T-helper 22 cell (primary cell): ENCODE results near the gene CATSPERD.
"Not testable (repeated sequence)": the region's sequence is repeated elsewhere in the genome, so short reads cannot be mapped to it uniquely, and the experiment has no call there.

Source experiments
- DNase-seq: peaks from one replicate; pipeline ENCODE4 v3.0.0-alpha.2; 2020; ENCODE audit warnings: low read depth

CATSPERD gene

GRCh38 chr19:5742051-5742450 is 21.6 kb downstream of the CATSPERD start:
- DNase-seq = no peak

DNA sequence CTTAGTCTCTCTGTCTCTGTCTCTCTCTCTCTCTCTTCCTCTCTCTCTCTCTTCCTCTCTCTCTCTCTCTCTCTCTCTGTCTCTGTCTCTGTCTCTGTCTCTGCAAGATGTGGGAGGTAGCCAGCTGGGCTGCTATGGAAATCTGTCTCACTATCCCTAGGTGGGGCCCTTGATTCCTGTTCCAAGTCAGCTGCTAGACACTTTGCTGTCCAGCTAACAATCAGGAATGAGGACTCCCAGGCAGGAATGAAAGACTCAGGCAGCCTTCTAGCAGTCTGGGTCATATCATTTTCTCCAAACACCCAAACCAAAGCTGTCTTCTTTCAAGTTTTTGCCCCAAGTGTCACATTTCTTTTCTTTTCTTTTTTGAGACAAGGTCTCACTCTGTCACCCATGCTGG is 23.2 kb downstream of the CATSPERD start:
- DNase-seq = no peak

DNA sequence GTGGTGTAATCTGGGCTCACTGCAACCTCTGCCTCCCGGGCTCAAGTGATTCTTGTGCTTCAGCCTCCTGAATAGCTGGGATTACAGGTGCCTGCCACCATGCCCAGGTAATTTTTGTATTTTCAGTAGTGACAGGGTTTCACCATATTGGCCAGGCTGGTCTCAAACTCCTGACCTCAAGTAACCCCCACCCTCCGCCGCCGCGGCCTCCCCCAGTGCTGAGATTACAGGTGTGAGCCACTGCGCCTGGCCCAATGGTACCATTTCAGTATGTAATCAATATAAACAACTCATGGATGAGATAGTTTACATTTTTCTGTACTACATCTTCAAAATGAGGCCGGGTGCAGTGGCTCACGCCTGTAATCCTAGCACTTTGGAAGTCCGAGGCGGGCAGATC is 24.6 kb downstream of the CATSPERD start:
- DNase-seq = not testable (repeated sequence)

DNA sequence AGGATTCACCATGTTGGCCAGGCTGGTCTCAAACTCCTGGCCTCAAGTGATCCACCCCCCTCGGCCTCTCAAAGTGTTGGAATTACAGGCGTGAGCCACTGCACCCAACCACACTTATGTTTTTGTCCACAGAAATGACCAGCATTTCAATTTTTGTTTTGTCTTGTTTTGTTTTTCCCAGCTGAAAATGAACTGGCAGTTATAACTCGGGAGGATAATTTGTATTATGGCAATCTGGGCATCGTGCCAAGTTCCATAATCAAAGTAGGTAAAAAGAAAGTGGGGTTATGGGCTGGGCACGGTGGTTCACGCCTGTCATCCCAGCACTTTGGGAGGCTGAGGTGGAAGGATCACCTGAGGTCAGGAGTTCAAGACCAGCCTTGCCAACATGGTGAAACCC is 28.5 kb downstream of the CATSPERD start:
- not testable (repeated sequence) for DNase-seq

GRCh38 chr19:5749505-5749904 is 29.1 kb downstream of the CATSPERD start:
- no peak for DNase-seq

DNA sequence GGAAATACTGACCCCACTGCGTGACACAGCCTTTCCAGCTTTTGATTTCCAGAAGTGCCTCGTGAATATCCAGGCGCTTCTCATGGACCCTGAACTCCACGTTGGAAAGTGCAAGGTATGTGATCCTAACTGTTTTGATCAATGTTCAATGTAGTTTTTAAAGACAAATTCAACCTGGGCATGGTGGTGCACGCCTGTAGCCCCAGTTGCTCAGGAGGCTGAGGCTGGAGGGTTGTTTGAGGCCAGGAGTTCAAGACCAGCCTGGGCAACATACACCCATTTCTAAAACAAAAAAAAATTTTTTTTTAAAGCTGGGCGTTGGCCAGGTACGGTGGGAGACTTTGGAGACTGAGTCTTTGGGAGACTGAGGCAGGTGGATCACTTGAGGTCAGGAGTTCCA is 31.3 kb downstream of the CATSPERD start:
- no peak for DNase-seq

- DNase-seq = no peak
These were observed 33.3 kb downstream of the CATSPERD start for GRCh38 chr19:5753743-5754142.

DNA sequence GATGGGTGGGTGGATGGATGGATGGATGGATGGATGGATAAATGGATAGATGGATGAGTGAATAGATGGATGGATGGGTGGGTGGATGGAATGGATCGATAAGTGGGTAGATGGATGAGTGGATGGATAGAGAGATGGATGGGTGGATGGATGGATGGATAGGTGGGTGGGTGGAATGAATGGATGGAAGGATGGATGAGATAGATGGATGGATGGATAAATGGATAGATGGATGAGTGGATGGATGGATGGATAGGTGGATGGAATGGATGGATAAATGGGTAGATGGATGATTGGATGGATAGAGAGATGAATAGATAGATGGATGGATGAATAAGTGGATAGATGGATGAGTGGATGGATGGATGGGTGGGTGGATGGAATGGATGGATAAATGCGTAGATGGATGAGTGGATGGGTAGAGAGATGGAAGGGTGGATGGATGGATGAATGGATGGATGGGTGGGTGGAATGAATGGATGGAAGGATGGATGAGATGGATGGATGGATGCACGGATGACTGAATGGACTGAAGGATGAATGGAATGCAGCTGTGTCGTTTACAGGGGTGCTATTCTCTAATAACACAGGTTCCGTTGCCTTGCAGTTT is 42.3 kb downstream of the CATSPERD start:
- DNase-seq = no peak

DNA sequence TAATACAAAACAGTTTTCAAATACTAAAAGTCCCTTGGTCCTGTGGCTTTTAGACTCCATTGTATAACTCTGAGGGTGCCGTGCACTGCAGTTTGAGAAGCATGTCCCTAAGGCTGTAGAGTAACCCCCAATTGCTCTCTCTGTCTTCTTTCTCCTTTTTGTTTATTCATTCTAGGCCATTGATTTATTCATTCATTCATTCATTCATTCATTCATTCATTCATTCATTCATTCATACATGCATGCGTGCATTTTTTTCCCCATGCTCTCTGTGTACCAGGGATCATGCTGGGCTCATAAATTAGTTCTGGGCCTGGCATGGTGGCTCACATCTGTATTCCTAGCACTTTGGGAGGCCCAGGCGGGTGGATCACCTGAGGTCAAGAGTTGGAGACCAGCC is 44.8 kb downstream of the CATSPERD start:
- DNase-seq = no peak

- no peak for DNase-seq
These were observed 47.5 kb downstream of the CATSPERD start for GRCh38 chr19:5767949-5768348.

DNA sequence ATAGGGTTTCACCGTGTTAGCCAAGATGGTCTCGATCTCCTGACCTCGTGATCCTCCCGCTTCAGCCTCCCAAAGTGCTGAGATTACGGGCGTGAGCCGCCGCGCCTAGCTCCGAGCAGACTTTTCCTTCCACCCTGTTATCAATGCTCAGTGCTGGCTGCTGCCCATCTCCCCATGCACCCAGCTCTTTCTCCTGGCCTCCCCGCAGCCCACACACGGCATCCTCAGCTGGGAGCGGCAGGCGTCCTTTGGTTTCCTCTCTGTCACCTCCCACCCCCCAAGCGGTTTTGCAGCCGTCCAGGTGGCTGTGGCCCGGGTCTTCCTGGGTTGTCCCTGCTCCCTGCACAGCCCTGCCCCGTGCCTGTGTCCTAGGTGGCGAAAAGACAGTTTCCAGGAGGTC is 52.0 kb downstream of the CATSPERD start:
- DNase-seq = no peak

GRCh38 chr19:5773276-5773675 is 52.8 kb downstream of the CATSPERD start:
- no peak for DNase-seq

DNA sequence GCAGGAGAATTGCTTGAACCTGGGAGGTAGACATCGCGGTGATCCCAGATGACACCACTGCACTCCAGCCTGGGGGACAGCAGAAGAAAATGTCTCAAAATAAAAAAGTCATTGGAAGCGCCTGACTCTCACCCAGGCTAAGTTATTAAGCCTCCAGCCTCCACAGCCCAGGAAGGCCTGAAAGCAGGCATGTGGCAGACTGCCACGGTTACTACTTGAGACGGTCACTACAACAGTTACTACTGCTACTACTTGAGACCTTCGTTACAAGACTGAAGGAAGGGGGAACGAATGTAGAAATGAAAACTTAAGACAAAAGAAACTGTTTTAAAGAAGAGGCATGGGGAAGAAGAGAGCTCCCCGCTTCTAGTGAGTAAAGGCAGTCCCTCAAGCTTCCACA is 54.5 kb downstream of the CATSPERD start:
- no peak for DNase-seq

DNA sequence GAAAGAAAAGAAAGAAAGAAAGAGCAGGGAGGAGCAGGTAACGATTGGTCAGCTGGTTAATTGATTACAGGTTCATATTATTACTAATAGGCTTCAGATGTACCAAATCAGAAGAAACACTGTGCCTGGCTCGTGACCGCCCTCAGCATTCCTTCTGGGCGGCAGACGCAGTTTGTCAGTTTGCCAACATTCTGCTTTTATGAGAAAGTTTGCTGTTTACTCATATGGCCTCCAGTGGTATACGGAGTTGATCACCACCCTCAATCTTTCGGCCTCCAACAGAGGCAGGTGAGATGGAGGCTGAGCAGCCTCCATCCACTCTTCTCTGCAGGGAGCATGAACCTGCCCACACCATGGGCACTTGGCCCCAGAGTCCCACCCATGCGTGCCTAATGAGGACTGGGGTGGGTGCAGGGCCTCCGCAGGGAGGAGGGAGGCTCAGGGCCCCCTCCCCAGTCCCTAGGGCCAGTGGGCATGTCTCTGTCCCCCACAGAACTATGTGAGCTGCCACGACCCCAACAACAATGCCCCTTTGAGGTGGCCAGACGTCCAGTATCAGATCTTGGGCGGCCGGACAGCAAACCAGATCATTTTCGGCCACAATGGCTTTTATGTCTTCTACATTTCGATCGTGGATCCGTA is 55.4 kb downstream of the CATSPERD start:
- DNase-seq = no peak

DNA sequence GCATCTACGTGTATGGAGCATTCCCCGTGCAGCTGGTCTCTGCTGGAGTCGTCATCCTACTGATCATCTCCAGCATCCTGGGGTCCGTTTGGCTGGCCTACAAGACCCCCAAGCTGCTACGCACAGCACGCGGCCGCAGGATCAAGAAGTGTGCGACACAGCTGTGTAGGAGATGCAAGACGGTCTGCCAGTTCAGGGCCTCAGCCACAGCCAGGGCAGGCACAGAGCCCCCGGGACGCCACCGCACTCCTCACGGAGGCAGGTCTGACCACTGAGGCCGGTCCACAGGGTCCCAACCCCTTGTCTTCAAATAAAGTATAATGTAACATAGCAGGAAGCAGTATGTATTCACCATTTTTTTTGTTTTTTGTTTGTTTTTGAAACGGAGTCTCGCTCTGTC is 58.0 kb downstream of the CATSPERD start:
- DNase-seq = no peak

DNA sequence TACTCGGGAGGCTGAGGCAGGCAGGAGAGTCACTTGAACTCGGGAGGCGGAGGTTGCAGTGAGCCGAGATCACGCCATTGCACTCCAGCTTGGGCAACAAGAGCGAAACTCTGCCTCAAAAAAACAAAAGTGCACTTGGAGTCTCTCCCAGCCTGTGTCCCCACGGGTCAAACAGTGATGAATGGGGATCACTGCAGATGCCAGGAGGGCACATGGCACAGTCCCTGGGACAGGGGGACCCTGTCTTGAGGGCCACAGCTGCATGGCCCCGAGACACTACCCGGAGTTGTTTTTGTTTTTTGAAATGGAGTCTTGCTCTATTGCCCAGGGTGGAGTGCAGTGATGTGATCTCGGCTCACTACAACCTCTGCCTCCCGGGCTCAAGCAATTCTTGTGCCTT is 60.5 kb downstream of the CATSPERD start:
- DNase-seq = not testable (repeated sequence)

GRCh38 chr19:5782322-5782721 is 61.9 kb downstream of the CATSPERD start:
- no peak for DNase-seq

DNA sequence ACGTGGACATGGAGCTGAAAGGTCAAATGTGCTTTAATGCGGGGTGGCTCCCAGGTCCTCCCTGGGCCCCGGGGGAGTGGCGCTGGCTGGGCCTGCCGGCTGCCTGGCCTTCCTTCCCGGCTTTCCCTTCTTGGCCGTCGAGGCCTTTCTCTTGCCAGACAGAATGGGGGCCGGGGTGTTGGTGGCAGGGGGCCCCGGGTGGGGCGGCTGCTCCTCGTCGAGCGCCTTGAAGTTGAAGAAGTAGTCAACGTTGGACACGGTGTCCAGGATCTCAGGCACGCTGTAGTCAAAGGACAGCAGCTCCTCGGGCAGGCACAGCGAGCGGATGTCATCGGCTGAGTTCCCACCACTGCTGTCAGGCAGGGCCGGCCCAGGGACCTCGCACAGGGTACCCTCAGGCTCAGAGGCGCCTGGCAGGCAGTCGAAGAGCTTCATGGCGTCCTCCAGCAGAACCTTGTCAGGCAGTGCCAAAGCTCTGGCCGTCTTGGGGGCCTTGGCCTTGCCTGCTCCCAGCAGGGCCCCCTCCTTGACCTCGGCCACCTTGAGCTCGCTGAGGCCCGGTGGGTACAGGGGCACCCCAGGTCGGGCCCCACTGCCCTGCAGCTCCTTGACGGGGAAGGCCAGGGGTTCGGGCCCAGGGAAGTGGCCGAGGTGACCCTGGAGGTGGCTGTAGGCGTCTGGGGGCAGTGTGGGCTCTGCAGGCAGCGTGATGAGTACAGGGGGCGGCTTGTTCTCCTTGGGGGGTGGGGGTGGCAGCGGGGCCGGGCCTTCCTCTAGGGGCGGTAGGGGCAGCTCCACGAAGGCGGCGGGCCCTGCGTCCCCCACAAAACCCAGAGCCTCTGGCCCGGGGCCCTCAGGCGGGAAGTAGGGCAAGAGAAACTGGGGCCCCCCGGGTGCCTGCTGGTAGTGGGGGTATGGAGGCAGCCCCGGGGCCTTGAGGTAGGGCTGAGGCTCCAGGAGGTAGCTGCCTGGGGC is 62.8 kb downstream of the CATSPERD start:
- no peak for DNase-seq

DNA sequence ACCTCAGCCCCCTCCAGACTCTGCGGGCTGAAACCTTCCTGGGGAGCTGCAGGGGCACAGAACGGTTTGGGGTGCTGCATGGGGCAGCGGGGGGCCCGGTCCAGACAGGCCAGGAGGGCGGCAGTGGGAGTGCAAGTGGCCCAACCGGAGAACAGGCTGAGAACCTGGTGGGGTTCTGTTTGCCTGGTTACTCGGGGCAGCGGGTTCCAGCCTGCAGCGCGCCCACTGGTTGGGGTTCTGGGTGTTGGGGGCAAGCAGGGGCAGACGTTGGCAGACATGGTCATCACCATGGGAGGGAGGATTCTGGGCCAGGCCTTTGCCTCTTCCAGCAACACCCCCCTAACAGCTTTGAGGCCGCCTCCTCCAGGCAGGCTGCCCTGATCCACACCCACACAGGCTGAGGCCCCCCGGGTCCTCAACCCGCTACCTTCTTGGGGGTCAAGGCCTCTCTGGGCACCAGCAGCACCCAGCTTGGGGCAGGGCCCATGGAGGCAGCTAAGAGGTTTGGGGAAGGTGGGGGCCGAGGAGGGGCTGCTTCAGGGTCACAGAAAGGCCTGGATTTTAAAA is 64.2 kb downstream of the CATSPERD start, which contains the start of gene PRR22:
Gene PRR22 (minus strand): TSS at position 166 of the 567 bp plus-strand sequence. CDS start 86 bp downstream, at position 80.
- DNase-seq = no peak

GRCh38 chr19:5785423-5785822 is 65.0 kb downstream of the CATSPERD start:
- no peak for DNase-seq

DNA sequence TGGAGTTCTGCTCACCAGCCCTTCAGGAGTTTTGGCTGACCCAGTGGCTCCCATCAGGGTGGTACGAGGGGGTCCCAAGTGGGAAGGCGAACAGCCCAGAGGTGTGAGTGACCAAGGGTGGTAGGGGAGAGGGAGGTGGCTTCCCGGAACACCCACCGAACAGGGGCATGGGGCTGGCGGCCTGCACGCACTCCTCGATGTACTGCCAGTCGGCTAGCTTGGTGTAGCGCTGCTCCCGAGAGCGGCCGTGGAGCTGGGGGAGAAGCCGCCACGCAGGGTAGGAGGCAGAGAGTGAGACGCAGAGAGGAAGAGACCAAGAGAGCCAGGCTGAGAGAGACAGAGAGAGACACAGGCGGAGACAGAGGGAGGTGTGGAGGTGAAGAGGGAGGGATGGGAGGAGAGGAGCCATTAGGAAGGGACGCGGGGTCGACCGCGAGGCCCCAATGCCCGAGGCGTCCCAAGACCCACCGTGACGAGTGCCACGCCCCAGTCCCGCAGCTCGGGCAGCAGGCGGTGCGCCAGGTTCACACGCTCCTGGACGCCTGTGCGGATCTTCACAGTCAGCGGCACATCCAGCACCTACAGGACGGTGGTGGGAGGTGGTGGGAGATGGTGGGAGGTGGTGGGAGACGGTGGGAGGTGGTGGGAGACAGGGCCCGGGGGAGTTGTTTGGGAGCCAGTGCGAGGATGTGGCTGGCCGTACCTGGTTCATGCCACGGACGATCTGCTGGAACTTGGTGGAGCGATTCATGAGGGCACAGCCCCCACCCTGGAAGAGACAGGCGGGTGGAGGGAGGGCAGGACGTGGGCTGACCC is 66.4 kb downstream of the CATSPERD start:
- DNase-seq = no peak
